Measurements from ENCODE around the gene FBN2. TPM values are rescaled to one million over a fixed set of nuclear protein-coding genes. Genes with fewer than 3 reads are reported as not detected.

FBN2 gene
- total and polyA plus RNA-seq, 9 of the 15 experiments (the other 6 are each of a cell fraction or from before 2014, with no cell fraction given) = 0.01 to 0.09 TPM; not detected in 7

DNA sequence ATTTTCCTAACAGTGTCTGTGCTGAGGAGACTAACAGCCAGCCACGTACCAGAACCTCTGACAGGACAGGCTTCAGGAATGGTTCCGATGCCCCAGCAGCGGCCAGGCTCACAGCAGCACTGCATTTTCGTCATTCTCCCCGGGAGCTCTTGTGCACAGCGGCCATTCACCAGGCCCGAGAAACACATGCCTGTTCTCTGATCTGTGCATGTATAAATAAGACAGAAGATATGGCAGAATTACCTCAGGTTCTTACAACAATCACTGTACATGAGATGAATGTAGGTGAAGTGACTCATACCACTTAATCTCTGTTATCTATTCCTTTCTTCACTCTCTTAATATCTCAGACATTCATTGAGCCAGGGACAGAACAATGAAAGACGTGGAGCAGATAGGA, 143.0 kb downstream of the FBN2 start:
- POLR2A ChIA-PET = no interaction called here
- Histone ChIP-seq H3K79me2 (ENCODE audit: control insufficient read depth, insufficient read depth, low read length) (no peaks in the 10 kb centered on the region), H3K4me3 (no peak overlapping the region), H3K27me3 (ENCODE audit: control insufficient read depth in 2 of 2, insufficient read depth in 2 of 2, low read length in 2 of 2) (no peaks in the 10 kb centered on the region), H3K36me3 (ENCODE audit: control insufficient read depth, insufficient read depth, low read length) (no peaks in the 10 kb centered on the region), H3K9ac (ENCODE audit: insufficient read depth in 1 of 2, low read depth in 2 of 2, low read length in 2 of 2) (no peak overlapping the region), H3K9me1 (ENCODE audit: control insufficient read depth, insufficient read depth, low read length) (no peaks in the 10 kb centered on the region), H3K4me2 (ENCODE audit: insufficient read depth, low read length) (no peak overlapping the region), H3K9me3 (replicated peaks; ENCODE audit: control insufficient read depth, insufficient read depth, low read depth, low read length) (no peaks in the 10 kb centered on the region), H3K27ac (ENCODE audit: extremely low read depth, low read depth, low read length) (no peak overlapping the region), H4K20me1 (replicated peaks; ENCODE audit: control insufficient read depth, insufficient read depth, low read length) (no peaks in the 10 kb centered on the region), H3K4me1 (replicated peaks in 1 of 2; ENCODE audit: control insufficient read depth in 2 of 2, insufficient read depth in 2 of 2, low read length in 2 of 2) (no peaks in the 10 kb centered on the region), H2AFZ (ENCODE audit: low read depth, low read length) (no peak overlapping the region)
- CTCF ChIA-PET (ENCODE audit: low intra/inter-chr PET ratio) = no interaction called here
- intact Hi-C loops (cut with micrococcal nuclease) (no loop called here), in situ Hi-C loops (cut with MboI) (no loop called here)
- 0% methylated on average over 8 of the region's 8 CpGs for WGBS (ENCODE audit: insufficient coverage, low coverage, missing lambda C conversion rate)
- TF ChIP-seq HNRNPL (IDR thresholded peaks at IDR 0.05; ENCODE audit: low read depth, low read length) = no peak
- no peak for TF ChIP-seq NFRKB (IDR thresholded peaks at IDR 0.05; ENCODE audit: low read depth)
- no peak for TF ChIP-seq ZNF408 (CRISPR knock-in tag; IDR thresholded peaks at IDR 0.05; ENCODE audit: low read depth)
- no peak for TF ChIP-seq ZNF76 (CRISPR knock-in tag; IDR thresholded peaks at IDR 0.05; ENCODE audit: borderline replicate concordance)
- no peak for TF ChIP-seq STAG1 (CRISPR knock-in tag; IDR thresholded peaks at IDR 0.05; ENCODE audit: borderline replicate concordance)
- no peak for TF ChIP-seq SAFB (IDR thresholded peaks at IDR 0.05; ENCODE audit: borderline replicate concordance, low read depth, low read length)
- no TSS peak for BruUV-seq (replicated peaks)
- FAIRE-seq (no peak), DNase-seq (ENCODE audit: extremely low read depth in 1 of 4, low spot score in 3 of 4) (no peak), ATAC-seq (no peak)

DNA sequence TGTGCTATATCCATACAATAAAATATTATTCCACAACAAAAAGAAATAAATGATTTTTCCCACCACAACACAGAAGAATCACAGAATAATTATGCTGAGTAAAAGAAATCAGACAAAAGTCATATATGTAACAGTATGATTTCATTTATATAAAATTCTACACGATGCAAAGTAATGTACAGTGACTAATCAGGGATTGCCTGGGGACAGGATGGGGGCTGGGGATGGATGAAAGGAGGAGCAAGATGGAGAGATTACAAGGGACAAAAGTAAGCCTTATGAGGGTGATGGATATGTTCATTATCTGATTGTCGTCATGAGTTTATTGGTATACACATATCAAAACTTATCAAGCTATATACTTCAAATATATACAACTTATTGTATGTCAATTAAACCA, 154.0 kb downstream of the FBN2 start:
- in situ Hi-C loops (cut with MboI) (no loop called here), intact Hi-C loops (cut with micrococcal nuclease) (no loop called here)
- Histone ChIP-seq H3K27ac (ENCODE audit: extremely low read depth, low read depth, low read length) (no peak overlapping the region), H3K27me3 (ENCODE audit: control insufficient read depth in 2 of 2, insufficient read depth in 2 of 2, low read length in 2 of 2) (no peaks in the 10 kb centered on the region), H3K9me1 (ENCODE audit: control insufficient read depth, insufficient read depth, low read length) (no peaks in the 10 kb centered on the region), H3K9ac (ENCODE audit: insufficient read depth in 1 of 2, low read depth in 2 of 2, low read length in 2 of 2) (no peak overlapping the region), H3K4me1 (replicated peaks in 1 of 2; ENCODE audit: control insufficient read depth in 2 of 2, insufficient read depth in 2 of 2, low read length in 2 of 2) (no peaks in the 10 kb centered on the region), H3K9me3 (replicated peaks; ENCODE audit: control insufficient read depth, insufficient read depth, low read depth, low read length) (no peaks in the 10 kb centered on the region), H4K20me1 (replicated peaks; ENCODE audit: control insufficient read depth, insufficient read depth, low read length) (no peaks in the 10 kb centered on the region), H3K36me3 (ENCODE audit: control insufficient read depth, insufficient read depth, low read length) (no peaks in the 10 kb centered on the region), H3K4me3 (no peak overlapping the region), H3K79me2 (ENCODE audit: control insufficient read depth, insufficient read depth, low read length) (no peaks in the 10 kb centered on the region), H2AFZ (ENCODE audit: low read depth, low read length) (no peak overlapping the region), H3K4me2 (ENCODE audit: insufficient read depth, low read length) (no peak overlapping the region)
- ChIA-PET POLR2A (no interaction called here), CTCF (ENCODE audit: low intra/inter-chr PET ratio) (no interaction called here)
- FAIRE-seq = no peak
- 3% methylated on average over 2 of the region's 2 CpGs for WGBS (ENCODE audit: insufficient coverage, low coverage, missing lambda C conversion rate)
- TF ChIP-seq ZNF408 (CRISPR knock-in tag; IDR thresholded peaks at IDR 0.05; ENCODE audit: low read depth) (no peak), KAT2B (IDR thresholded peaks at IDR 0.05; ENCODE audit: low read depth, low read length) (no peak), TAL1 (IDR thresholded peaks at IDR 0.05) (no peak), ZNF316 (IDR thresholded peaks at IDR 0.05) (no peak), CHD2 (IDR thresholded peaks at IDR 0.05; ENCODE audit: low read depth, low read length) (no peak)
- TF ChIP-seq, protein P1, sequence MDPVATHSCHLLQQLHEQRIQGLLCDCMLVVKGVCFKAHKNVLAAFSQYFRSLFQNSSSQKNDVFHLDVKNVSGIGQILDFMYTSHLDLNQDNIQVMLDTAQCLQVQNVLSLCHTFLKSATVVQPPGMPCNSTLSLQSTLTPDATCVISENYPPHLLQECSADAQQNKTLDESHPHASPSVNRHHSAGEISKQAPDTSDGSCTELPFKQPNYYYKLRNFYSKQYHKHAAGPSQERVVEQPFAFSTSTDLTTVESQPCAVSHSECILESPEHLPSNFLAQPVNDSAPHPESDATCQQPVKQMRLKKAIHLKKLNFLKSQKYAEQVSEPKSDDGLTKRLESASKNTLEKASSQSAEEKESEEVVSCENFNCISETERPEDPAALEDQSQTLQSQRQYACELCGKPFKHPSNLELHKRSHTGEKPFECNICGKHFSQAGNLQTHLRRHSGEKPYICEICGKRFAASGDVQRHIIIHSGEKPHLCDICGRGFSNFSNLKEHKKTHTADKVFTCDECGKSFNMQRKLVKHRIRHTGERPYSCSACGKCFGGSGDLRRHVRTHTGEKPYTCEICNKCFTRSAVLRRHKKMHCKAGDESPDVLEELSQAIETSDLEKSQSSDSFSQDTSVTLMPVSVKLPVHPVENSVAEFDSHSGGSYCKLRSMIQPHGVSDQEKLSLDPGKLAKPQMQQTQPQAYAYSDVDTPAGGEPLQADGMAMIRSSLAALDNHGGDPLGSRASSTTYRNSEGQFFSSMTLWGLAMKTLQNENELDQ (CRISPR knock-in tag; IDR thresholded peaks at IDR 0.05; ENCODE audit: borderline replicate concordance) = no peak
- TF ChIP-seq, protein P2, sequence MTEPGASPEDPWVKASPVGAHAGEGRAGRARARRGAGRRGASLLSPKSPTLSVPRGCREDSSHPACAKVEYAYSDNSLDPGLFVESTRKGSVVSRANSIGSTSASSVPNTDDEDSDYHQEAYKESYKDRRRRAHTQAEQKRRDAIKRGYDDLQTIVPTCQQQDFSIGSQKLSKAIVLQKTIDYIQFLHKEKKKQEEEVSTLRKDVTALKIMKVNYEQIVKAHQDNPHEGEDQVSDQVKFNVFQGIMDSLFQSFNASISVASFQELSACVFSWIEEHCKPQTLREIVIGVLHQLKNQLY (CRISPR knock-in tag; conservative IDR thresholded peaks at IDR 0.05) = no peak
- TF ChIP-seq, protein P3, sequence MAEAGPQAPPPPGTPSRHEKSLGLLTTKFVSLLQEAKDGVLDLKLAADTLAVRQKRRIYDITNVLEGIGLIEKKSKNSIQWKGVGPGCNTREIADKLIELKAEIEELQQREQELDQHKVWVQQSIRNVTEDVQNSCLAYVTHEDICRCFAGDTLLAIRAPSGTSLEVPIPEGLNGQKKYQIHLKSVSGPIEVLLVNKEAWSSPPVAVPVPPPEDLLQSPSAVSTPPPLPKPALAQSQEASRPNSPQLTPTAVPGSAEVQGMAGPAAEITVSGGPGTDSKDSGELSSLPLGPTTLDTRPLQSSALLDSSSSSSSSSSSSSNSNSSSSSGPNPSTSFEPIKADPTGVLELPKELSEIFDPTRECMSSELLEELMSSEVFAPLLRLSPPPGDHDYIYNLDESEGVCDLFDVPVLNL (CRISPR knock-in tag; IDR thresholded peaks at IDR 0.05; ENCODE audit: low read depth) = no peak
- DNase-seq (ENCODE audit: extremely low read depth in 1 of 4, low spot score in 3 of 4) = no peak
- no peak for ATAC-seq
- no TSS peak for BruUV-seq (replicated peaks)
